RWPE1 (cell line): ENCODE results near the gene SLC25A21.

Experiments used
- CTCF ChIA-PET: fragments of 350-600 bp; sonication (Branson Sonifier 250); formaldehyde crosslinking; extraction: SDS; loops from one replicate; lab custom pipeline; 2021; lab: Yijun Ruan, JAX
- POLR2A ChIA-PET: fragments of 400-600 bp; formaldehyde crosslinking; extraction: SDS; loops from one replicate; lab custom pipeline; 2020; ENCODE audit warnings: antibody characterized with exemption; ENCODE audit not compliant: low non-redundant PET; lab: Yijun Ruan, JAX
- DNase-seq: peaks from one replicate; pipeline ENCODE4 v3.0.0; 2012; ENCODE audit warnings: low spot score
- H3K27ac ChIP-seq: fragments of 450-650 bp; 2 replicates; pipeline ENCODE4 v1.5.1; 2017
- TF ChIP-seq, protein P1 (sequence below): fragments of 450-650 bp; conservative IDR thresholded peaks from 2 replicates; pipeline ENCODE4 v1.5.1; 2017; ENCODE audit warnings: low read depth, mild to moderate bottlenecking

Gene SLC25A21

DNA sequence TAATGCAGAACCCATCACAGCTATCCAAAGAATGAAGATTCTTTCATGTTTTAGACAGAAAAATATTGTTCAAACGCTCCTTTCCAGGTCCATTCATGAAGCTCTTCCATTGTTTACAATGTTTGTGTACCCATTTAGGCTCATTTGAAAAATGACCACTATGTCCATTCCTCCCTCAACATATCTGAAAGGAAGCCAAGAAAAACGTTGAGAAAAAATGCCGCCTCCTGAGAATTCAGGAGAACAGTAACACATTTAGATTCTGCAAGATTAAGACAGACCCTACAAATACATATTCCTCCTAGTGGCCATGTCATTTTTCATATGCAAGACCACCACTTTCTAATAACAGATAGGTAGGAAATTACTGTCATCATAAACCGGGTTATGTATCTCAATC, 124.4 kb downstream of the SLC25A21 start:
- H3K27ac ChIP-seq, result no peak overlapping the region
- CTCF ChIA-PET, result interaction anchor here (0.6 kb wide), 1 partner anchor 50 kb away, joined by 3 read pairs; no protein-coding TSS in a partner anchor
- DNase-seq, result no peak
- TF ChIP-seq, protein P1, sequence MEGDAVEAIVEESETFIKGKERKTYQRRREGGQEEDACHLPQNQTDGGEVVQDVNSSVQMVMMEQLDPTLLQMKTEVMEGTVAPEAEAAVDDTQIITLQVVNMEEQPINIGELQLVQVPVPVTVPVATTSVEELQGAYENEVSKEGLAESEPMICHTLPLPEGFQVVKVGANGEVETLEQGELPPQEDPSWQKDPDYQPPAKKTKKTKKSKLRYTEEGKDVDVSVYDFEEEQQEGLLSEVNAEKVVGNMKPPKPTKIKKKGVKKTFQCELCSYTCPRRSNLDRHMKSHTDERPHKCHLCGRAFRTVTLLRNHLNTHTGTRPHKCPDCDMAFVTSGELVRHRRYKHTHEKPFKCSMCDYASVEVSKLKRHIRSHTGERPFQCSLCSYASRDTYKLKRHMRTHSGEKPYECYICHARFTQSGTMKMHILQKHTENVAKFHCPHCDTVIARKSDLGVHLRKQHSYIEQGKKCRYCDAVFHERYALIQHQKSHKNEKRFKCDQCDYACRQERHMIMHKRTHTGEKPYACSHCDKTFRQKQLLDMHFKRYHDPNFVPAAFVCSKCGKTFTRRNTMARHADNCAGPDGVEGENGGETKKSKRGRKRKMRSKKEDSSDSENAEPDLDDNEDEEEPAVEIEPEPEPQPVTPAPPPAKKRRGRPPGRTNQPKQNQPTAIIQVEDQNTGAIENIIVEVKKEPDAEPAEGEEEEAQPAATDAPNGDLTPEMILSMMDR, result no peak
- POLR2A ChIA-PET, result no interaction called here

DNA sequence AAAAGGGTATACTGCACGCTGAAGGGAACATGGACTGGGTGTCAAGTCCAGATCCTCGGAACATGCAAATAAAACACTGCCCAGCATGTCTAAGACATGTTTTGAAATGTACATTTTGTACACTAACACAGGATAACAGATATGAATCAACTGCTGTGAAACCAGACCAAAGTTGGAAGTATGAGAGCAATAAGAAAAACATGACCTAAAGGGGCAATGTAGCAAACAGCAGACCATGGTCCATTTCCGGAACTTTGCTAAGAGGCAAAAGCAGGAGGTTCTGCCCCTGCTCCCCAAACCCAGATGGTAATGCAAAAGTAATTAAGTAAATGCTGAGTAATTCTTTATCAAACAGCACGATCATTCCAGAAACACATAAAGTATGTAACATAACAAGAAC, 125.2 kb downstream of the SLC25A21 start:
- POLR2A ChIA-PET, result no interaction called here

DNA sequence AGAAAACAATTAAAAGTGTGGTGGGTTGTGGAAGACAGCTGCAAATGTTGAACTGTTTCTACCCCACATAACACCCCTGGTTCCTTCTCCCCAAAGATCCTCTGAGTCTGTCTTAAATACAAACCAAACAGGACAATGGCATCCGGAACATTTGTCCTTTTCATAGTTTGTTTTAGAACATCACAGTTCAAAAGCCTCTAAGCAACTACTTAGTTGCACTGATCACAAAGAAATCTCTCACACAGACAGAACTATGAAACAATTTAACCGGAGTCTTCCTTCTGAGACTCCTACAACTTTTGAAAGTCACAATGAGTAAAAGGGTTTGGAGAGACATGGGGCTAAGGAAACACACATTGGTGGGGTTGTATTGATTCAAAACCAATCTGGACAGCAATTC, 125.6 kb downstream of the SLC25A21 start:
- TF ChIP-seq, protein P1, result no peak
- ChIA-PET POLR2A (no interaction called here), CTCF (no interaction called here)
- DNase-seq, result no peak
- H3K27ac ChIP-seq, result no peak overlapping the region

More for the DNA sequence above, 125.2 kb downstream of the SLC25A21 start:
- no peak overlapping the region for H3K27ac ChIP-seq
- CTCF ChIA-PET, result interaction anchor here (0.6 kb wide), 1 partner anchor 51 kb away, joined by 3 read pairs; no protein-coding TSS in a partner anchor
- TF ChIP-seq, protein P1, result no peak
- DNase-seq, result no peak

DNA sequence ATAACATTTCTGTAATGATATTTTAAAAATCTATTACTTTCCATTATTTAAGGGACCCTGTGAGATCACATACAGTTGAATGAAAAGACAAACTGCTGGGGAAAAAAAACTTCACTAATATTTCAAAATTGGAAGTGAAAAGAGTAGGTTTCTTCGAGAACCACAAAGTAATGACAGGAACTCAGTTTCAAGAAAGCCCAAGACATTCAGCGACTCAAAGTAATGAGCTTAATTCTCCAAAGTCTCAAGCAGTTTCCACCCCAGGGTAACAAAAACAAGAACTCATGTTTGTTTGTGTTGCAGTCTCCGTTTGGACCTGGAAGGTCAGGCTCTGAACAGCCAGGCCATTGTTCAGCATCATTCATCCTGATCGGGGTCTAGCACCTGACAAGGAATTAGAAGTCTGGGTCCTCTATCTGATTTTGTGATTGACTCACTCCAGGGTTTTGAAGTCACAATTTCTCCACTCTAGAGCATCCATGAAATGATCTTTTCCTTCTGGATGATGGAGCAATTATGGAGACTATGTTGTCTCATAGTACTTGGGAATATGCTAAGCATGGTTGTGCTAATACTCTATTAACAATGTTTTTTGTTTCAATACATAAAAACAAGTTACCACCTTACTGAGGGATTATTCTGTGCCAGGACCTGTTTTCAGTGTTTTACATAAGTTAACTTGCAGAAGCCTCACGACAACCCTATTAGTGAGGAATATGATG, 126.9 kb downstream of the SLC25A21 start:
- no peak for DNase-seq
- POLR2A ChIA-PET, result no interaction called here
- CTCF ChIA-PET, result no interaction called here
- TF ChIP-seq, protein P1, result no peak
- H3K27ac ChIP-seq, result no peak overlapping the region

DNA sequence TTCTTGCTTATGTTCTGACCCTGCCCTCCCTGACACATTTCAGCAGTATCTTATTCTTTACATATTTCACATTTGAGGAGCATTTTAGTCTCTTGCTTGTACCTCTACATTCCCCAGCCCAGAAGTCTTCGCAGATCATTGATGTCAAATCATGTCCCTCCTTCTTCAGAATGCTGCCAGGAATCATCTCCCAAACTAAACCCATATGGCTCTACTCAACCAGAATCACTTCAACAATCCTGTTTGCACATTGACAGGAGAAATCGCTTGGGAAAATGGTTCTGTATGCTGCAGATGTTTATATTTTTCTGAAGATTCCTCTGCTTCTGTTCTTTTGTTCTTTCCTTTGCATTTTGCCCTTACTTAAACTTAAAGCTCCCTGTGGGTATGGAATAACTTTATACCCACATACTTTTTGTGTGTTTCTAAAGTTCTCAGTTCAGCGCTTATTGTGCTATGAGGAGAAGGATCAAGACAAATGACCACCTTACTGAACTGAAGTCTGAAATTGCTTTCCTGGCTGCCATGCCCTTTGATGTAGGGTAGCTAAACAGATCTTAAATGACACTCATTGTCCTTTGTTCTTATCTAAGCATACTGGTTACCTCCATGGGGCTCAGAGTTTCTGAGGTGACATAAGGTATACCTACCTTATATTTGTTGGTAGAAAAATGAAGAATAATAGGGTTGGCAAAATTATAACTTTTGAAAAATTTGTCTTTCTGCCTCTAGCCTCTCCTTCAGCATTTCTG, 134.6 kb downstream of the SLC25A21 start:
- CTCF ChIA-PET, result interaction anchor here (0.6 kb wide), 1 partner anchor 1785 kb away, joined by 4 read pairs; no protein-coding TSS in a partner anchor
- DNase-seq, result no peak
- TF ChIP-seq, protein P1, result no peak
- H3K27ac ChIP-seq, result no peak overlapping the region
- POLR2A ChIA-PET, result no interaction called here

DNA sequence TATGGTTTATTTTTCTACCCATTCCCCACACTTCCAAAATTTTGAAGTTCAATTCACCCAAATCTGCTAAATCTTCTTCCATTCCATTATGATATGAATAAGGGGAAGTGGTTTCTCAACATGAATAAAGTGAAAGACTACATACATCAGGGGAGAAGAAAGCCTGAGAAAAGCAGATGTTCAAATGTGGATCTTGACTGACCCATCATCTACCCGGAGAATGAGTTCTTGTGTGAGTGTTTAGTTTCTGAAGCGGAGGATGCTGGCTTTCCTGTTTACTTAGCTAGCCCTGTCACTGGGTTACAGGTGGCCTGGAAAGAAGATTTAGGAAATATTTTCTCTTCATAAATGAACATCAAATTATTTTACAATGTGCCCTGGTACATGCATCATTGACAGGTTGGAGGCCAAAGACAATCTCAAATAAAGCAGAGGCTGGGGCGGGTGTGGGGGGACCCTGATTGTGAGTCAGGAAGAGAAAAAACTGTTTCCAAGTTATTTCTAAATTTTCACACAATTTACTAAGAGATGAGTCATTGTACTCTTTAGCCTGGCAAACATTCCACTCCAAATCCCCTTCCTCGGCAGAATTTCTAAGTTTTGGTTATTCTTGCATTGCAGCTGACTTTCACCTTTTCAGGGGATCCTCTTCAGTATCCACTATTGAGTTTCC, 135.6 kb downstream of the SLC25A21 start:
- TF ChIP-seq, protein P1, result no peak
- peak; percentile 19 for DNase-seq
- no peak overlapping the region for H3K27ac ChIP-seq
- ChIA-PET CTCF (no interaction called here), POLR2A (no interaction called here)
